HCT116 (cell line): ENCODE data around the gene PLA2G2A. TPM values are rescaled to one million over a fixed set of nuclear protein-coding genes. Genes with fewer than 3 reads are reported as not detected.
A peak's percentile ranks its signal among the peaks of the same experiment; 100 is the strongest.

Experiments
- ATAC-seq: fragments of 200-7000 bp; cut with Tn5 transposase; 2 replicates; pipeline ENCODE4 v1.9.1; 2020; ENCODE audit warnings: mild to moderate bottlenecking, moderate library complexity
- BruUV-seq: library from RNA; stranded (reverse); fragments of 400-500 nt; replicated peaks from 2 replicates; lab custom pipeline; 2021; lab: Mats Ljungman, UMichigan
- CTCF ChIA-PET: fragments of 300-600 bp; sonication (Branson Sonifier 250); formaldehyde crosslinking; loops from one replicate; lab custom pipeline; 2021; ENCODE audit warnings: antibody characterized with exemption; lab: Charles Lee
- POLR2A ChIA-PET: fragments of 300-600, 350-600 bp; sonication (Branson Sonifier 250); formaldehyde crosslinking; loops from one replicate; lab custom pipeline; 2021; ENCODE audit warnings: antibody characterized with exemption; lab: Charles Lee
- RAD21 ChIA-PET, 2 experiments: fragments of 300-600 bp; sonication (Branson Sonifier 250); formaldehyde crosslinking; loops; one replicate each; lab custom pipeline; 2023; ENCODE audit warnings: low total read pairs in 2 of 2; ENCODE audit not compliant: uncharacterized antibody in 2 of 2, unreplicated experiment in 2 of 2, low non-redundant PET in 1 of 2; lab: Charles Lee
- DNase-seq: peaks from one replicate; pipeline ENCODE4 v3.0.0-alpha.2; 2010; ENCODE audit warnings: low read depth, low spot score
- H2AFZ ChIP-seq: fragments of 200-600 bp; shearing (Covaris generic), sonication (generic); 2 replicates; pipeline ENCODE4 v1.6.1; 2017; ENCODE audit warnings: low read depth, mixed run types, mixed read lengths, antibody characterized with exemption, low read length; ENCODE audit not compliant: poor library complexity, severe bottlenecking
- H3K27ac ChIP-seq: 2 replicates; pipeline ENCODE4 v1.5.1; 2012; ENCODE audit warnings: low read depth, low read length
- H3K27me3 ChIP-seq: fragments of 200-600 bp; sonication (generic); 2 replicates; pipeline ENCODE4 v1.6.1; 2016; ENCODE audit warnings: mixed run types, low read length, mixed read lengths; ENCODE audit not compliant: insufficient read depth
- H3K36me3 ChIP-seq, 2 experiments: fragments of 200-500 bp in 1 of 2; fragments of 200-600 bp in 1 of 2; sonication (Bioruptor generic) in 1 of 2; sonication (generic) in 1 of 2; 2 replicates each; pipeline versions ENCODE4 v1.5.1 to v1.6.1; 2014 to 2016; ENCODE audit warnings: low read length in 2 of 2, inconsistent platforms in 1 of 2, mixed read lengths in 1 of 2, mixed run types in 1 of 2; ENCODE audit not compliant: insufficient read depth in 2 of 2, control insufficient read depth in 1 of 2
- H3K4me1 ChIP-seq, 2 experiments: fragments of 200-600 bp in 1 of 2; sonication (generic) in 1 of 2; 2 replicates each; pipeline versions ENCODE4 v1.5.1 to v1.6.1; 2012 to 2017; ENCODE audit warnings: low read length in 2 of 2, inconsistent platforms in 1 of 2, mild to moderate bottlenecking in 1 of 2, mixed read lengths in 1 of 2, mixed run types in 1 of 2, moderate library complexity in 1 of 2; ENCODE audit not compliant: insufficient read depth in 2 of 2, control insufficient read depth in 1 of 2
- H3K4me2 ChIP-seq: fragments of 200-600 bp; sonication (generic); 2 replicates; pipeline ENCODE4 v1.6.1; 2017; ENCODE audit warnings: mixed run types, low read length, mixed read lengths
- H3K4me3 ChIP-seq, 2 experiments: fragments of 200-600 bp in 1 of 2; sonication (generic) in 1 of 2; replicated peaks in 1 of 2; 2 replicates each; pipeline ENCODE4 v1.5.1; 2011 to 2016; ENCODE audit warnings: low read length in 2 of 2, control low read depth in 1 of 2, low read depth in 1 of 2, mild to moderate bottlenecking in 1 of 2, mixed read lengths in 1 of 2, mixed run types in 1 of 2
- H3K79me2 ChIP-seq: fragments of 200-600 bp; sonication (generic); 2 replicates; pipeline ENCODE4 v1.6.1; 2017; ENCODE audit warnings: mild to moderate bottlenecking, mixed run types, low read length, moderate library complexity, mixed read lengths; ENCODE audit not compliant: insufficient read depth
- H3K9ac ChIP-seq: fragments of 200-600 bp; sonication (generic); 2 replicates; pipeline ENCODE4 v1.6.1; 2016; ENCODE audit warnings: low read length, mixed read lengths
- H3K9me2 ChIP-seq: fragments of 200-600 bp; sonication (generic), shearing (Covaris generic); 2 replicates; pipeline ENCODE4 v1.6.1; 2017; ENCODE audit warnings: mixed run types, mild to moderate bottlenecking, moderate library complexity; ENCODE audit not compliant: insufficient read depth
- H3K9me3 ChIP-seq, 2 experiments: fragments of 200-500 bp in 1 of 2; fragments of 200-600 bp in 1 of 2; sonication (Bioruptor generic) in 1 of 2; sonication (generic) in 1 of 2; 2 replicates each; pipeline ENCODE4 v1.6.1; 2014 to 2017; ENCODE audit warnings: low read length in 2 of 2, mixed read lengths in 2 of 2, inconsistent platforms in 1 of 2, low read depth in 1 of 2, mild to moderate bottlenecking in 1 of 2, mixed run types in 1 of 2, moderate library complexity in 1 of 2; ENCODE audit not compliant: control insufficient read depth in 1 of 2, insufficient read depth in 1 of 2
- H4K20me1 ChIP-seq: fragments of 200-600 bp; sonication (generic), shearing (Covaris generic); 2 replicates; pipeline ENCODE4 v1.6.1; 2017; ENCODE audit warnings: mixed run types, mild to moderate bottlenecking, moderate library complexity; ENCODE audit not compliant: insufficient read depth
- CBX3 ChIP-seq: IDR thresholded peaks from 2 replicates; pipeline ENCODE4 v1.6.1; 2012; ENCODE audit warnings: low read depth
- FOSL1 ChIP-seq: IDR thresholded peaks from 2 replicates; pipeline ENCODE4 v1.6.1; 2012; ENCODE audit warnings: low read depth
- MAX ChIP-seq: IDR thresholded peaks from 2 replicates; pipeline ENCODE4 v1.6.1; 2012
- SP1 ChIP-seq: IDR thresholded peaks from 2 replicates; pipeline ENCODE4 v1.6.1; 2012; ENCODE audit warnings: low read depth
- ZBTB33 ChIP-seq: IDR thresholded peaks from 2 replicates; pipeline ENCODE4 v1.6.1; 2011; ENCODE audit warnings: mild to moderate bottlenecking, low read length, moderate library complexity; ENCODE audit not compliant: insufficient replicate concordance; ENCODE audit errors: extremely low read depth
- ZNF274 ChIP-seq: fragments of 200-500 bp; sonication (Bioruptor generic); IDR thresholded peaks from 2 replicates; pipeline ENCODE4 v1.6.1; 2014; ENCODE audit warnings: mild to moderate bottlenecking, low read depth, low read length, inconsistent platforms
- intact Hi-C: fragments of 100-400 bp; cut with micrococcal nuclease; formaldehyde crosslinking; loops from 2 replicates; pipeline ENCODE4 v1.10.0; 2022
- total RNA-seq: library from RNA; stranded (reverse); gene quantifications from one replicate; pipeline ENCODE4 v1.2.1, GENCODE V29; 2021; ENCODE audit not compliant: unreplicated experiment

Gene PLA2G2A
- total RNA-seq, 1 experiment from 2014 or later = not detected

DNA sequence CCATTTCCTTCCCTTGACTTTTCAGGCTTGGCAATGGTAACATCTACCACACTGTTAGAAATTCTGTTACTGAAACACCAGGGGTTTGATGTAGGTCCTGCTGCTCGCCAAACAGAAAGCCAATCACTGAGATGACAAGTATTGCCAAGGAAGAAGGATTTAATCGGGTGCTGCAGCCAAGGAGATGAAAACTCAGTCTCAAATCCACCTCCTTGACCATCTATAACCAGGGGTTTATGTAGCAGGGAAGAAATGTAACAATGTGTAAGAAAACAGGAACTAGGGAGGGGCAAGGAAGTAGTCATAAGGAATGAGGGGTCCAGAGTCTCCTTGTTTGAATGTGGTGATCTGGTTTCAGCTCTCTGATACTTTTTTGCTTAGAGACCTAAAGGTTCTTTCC lies 25.4 kb downstream of the PLA2G2A start:
- Histone ChIP-seq H3K27me3 (no peaks in the 10 kb centered on the region), H3K4me3 (no peak overlapping the region), H3K79me2 (no peaks in the 10 kb centered on the region), H4K20me1 (no peaks in the 10 kb centered on the region), H3K36me3 (no peaks in the 10 kb centered on the region), H3K9me3 (peaks cover 3 to 15% of the 10 kb centered on the region in 2 experiments; a peak in 2 of 4 replicates), H2AFZ (no peak overlapping the region), H3K9me2 (no peaks in the 10 kb centered on the region), H3K4me2 (no peak overlapping the region), H3K27ac (no peak overlapping the region), H3K4me1 (peaks cover 1 to 2% of the 10 kb centered on the region in 2 experiments; a peak in 2 of 4 replicates), H3K9ac (no peak overlapping the region)
- intact Hi-C loops = no loop called here
- ChIA-PET POLR2A (no interaction called here), RAD21 (interaction anchor here in 1 of 2 experiments (0.6 kb wide), 1 partner anchor 44 kb away, joined by 8 read pairs; no protein-coding TSS in a partner anchor), CTCF (no interaction called here)
- ATAC-seq (no peak), DNase-seq (no peak)
- BruUV-seq = no TSS peak
- TF ChIP-seq CBX3 = no peak

DNA sequence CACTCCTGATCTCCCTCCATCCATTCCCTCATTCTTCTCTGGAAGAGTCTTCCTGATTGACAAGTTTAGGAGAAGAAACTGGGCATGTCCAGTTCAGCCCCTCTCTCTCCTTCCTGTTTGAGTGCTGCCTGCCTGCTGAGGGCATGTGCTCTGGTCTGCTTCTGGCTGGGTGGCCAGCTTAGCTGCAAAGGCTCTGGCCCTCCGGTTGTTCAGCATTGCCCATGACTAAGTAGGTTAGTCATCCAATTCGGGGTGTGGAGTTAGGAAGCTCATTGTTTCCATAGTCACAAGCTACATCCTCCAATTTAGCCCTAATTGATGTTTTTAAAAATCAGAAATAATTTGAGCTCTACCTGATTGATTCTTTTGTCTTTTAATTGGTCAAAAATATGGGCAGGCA lies 30.4 kb downstream of the PLA2G2A start:
- intact Hi-C loops = no loop called here
- TF ChIP-seq SP1 (peak; percentile 27; the same call in 1 of the 2 replicates), ZBTB33 (no peak), MAX (peak; percentile 65), ZNF274 (no peak), FOSL1 (peak; percentile 55; the same call in 1 of the 2 replicates)
- peak; percentile 48 for DNase-seq

More for the DNA sequence above, 30.4 kb downstream of the PLA2G2A start:
- no peaks in the 10 kb centered on the region for H3K79me2 ChIP-seq
- H3K9ac ChIP-seq = no peak overlapping the region
- no peaks in the 10 kb centered on the region for H3K27me3 ChIP-seq
- no peaks in the 10 kb centered on the region for H3K36me3 ChIP-seq
- peak; percentile 54 for ATAC-seq
- no peaks in the 10 kb centered on the region for H4K20me1 ChIP-seq
- no peaks in the 10 kb centered on the region for H3K9me2 ChIP-seq
- H3K4me3 ChIP-seq = no peak overlapping the region
- peaks cover 3 to 6% of the 10 kb centered on the region in 2 experiments; a peak in 3 of 4 replicates for H3K4me1 ChIP-seq
- H3K9me3 ChIP-seq = peaks cover 3 to 11% of the 10 kb centered on the region in 2 experiments; a peak in 2 of 4 replicates
- H3K27ac ChIP-seq = no peak overlapping the region
- peak overlapping the region; percentile 39 for H3K4me2 ChIP-seq
- RAD21 ChIA-PET = no interaction called here
- BruUV-seq = no TSS peak
- POLR2A ChIA-PET = no interaction called here
- CTCF ChIA-PET = interaction anchor here (1.0 kb wide), 1 partner anchor 9 kb away, joined by 4 read pairs; no protein-coding TSS in a partner anchor
- no peak overlapping the region for H2AFZ ChIP-seq
